B cell (primary cell): ENCODE measurements around the gene PCGF3. TPM values are rescaled to one million over a fixed set of nuclear protein-coding genes. Genes with fewer than 3 reads are reported as not detected.

Source experiments
- ATAC-seq: fragments of 200-7000 bp; cut with Tn5 transposase; one replicate; pipeline ENCODE4 v1.10.0; 2021; ENCODE audit warnings: low read depth, mild to moderate bottlenecking, moderate number of reproducible peaks, moderate library complexity
- CTCF ChIA-PET: fragments of 350-600 bp; sonication (Branson Sonifier 250); formaldehyde crosslinking; loops from one replicate; lab custom pipeline; 2021; ENCODE audit warnings: antibody characterized with exemption, inconsistent platforms; lab: Charles Lee
- POLR2A ChIA-PET: fragments of 350-600 bp; sonication (Branson Sonifier 250); formaldehyde crosslinking; loops from one replicate; lab custom pipeline; 2021; ENCODE audit warnings: antibody characterized with exemption; lab: Charles Lee
- DNase-seq: peaks from one replicate; pipeline ENCODE4 v3.0.0; 2013
- H2AFZ ChIP-seq: 2 replicates; pipeline ENCODE4 v1.6.1; 2012; ENCODE audit warnings: mild to moderate bottlenecking, low read depth, low read length; ENCODE audit not compliant: insufficient read depth, poor library complexity, severe bottlenecking
- H3K27ac ChIP-seq, 2 donors: 1 replicate in 1 of 2; 2 replicates in 1 of 2; pipeline ENCODE4 v1.5.1; 2012 to 2013; ENCODE audit warnings: low read length in 2 of 2, mild to moderate bottlenecking in 2 of 2, moderate library complexity in 1 of 2
- H3K27me3 ChIP-seq, 4 experiments: fragments of 200-600 bp in 1 of 4; sonication (generic) in 1 of 4; replicated peaks in 1 of 4; 1 replicate in 2 of 4; 2 replicates in 2 of 4; pipeline versions ENCODE4 v1.6.1 to v1.7.0; 2013 to 2016; ENCODE audit warnings: low read length in 3 of 4, mild to moderate bottlenecking in 2 of 4, mixed read lengths in 1 of 4, moderate library complexity in 1 of 4; ENCODE audit not compliant: insufficient read depth in 4 of 4, control insufficient read depth in 3 of 4; ENCODE audit errors: control extremely low read depth in 1 of 4
- H3K36me3 ChIP-seq, 2 experiments: replicated peaks in 1 of 2; 1 replicate in 1 of 2; 2 replicates in 1 of 2; pipeline versions ENCODE4 v1.6.1 to v1.7.1; 2013; ENCODE audit warnings: low read length in 1 of 2; ENCODE audit not compliant: insufficient read depth in 2 of 2, control insufficient read depth in 1 of 2; ENCODE audit errors: control extremely low read depth in 1 of 2, extremely low read depth in 1 of 2
- H3K4me1 ChIP-seq, 2 donors: fragments of 200-600 bp in 1 of 2; sonication (generic) in 1 of 2; 1 replicate in 1 of 2; 2 replicates in 1 of 2; pipeline versions ENCODE4 v1.5.1 to v1.6.1; 2013 to 2017; ENCODE audit warnings: low read length in 2 of 2; ENCODE audit not compliant: control insufficient read depth in 2 of 2, insufficient read depth in 2 of 2
- H3K4me2 ChIP-seq: replicated peaks from 2 replicates; pipeline ENCODE3; 2012; ENCODE audit warnings: mild to moderate bottlenecking, low read depth, low read length; ENCODE audit not compliant: poor library complexity, severe bottlenecking
- H3K4me3 ChIP-seq, 5 experiments: fragments of 200-600 bp in 1 of 5; sonication (generic) in 1 of 5; 1 replicate in 3 of 5; 2 replicates in 2 of 5; pipeline versions ENCODE4 v1.5.1 to v1.7.0; 2011 to 2016; ENCODE audit warnings: low read length in 4 of 5, mild to moderate bottlenecking in 4 of 5, low read depth in 2 of 5, control low read depth in 1 of 5, moderate library complexity in 1 of 5; ENCODE audit not compliant: insufficient read depth in 1 of 5; ENCODE audit errors: control extremely low read depth in 1 of 5, extremely low read depth in 1 of 5
- H3K79me2 ChIP-seq: fragments of 200-600 bp; sonication (generic); one replicate; pipeline ENCODE4 v1.6.0; 2016; ENCODE audit warnings: low read length; ENCODE audit not compliant: control insufficient read depth, insufficient read depth
- H3K9ac ChIP-seq: fragments of 200-600 bp; sonication (generic); 2 replicates; pipeline ENCODE4 v1.6.1; 2017; ENCODE audit warnings: mild to moderate bottlenecking, low read length, moderate library complexity
- H3K9me3 ChIP-seq, 3 donors: one replicate each; pipeline versions ENCODE4 v1.6.1 to v1.7.1; 2013; ENCODE audit warnings: low read length in 2 of 3; ENCODE audit not compliant: control insufficient read depth in 2 of 3, insufficient read depth in 1 of 3; ENCODE audit errors: control extremely low read depth in 1 of 3
- H4K20me1 ChIP-seq: 2 replicates; pipeline ENCODE4 v1.6.0; 2012; ENCODE audit warnings: mild to moderate bottlenecking, low read length; ENCODE audit not compliant: insufficient read depth, control insufficient read depth, poor library complexity, severe bottlenecking
- H3K27ac Mint-ChIP-seq: one replicate; pipeline ENCODE4 v1.8.0; 2021; ENCODE audit warnings: mixed read lengths
- H3K27me3 Mint-ChIP-seq: one replicate; pipeline ENCODE4 v1.8.0; 2021; ENCODE audit warnings: mixed read lengths
- H3K4me1 Mint-ChIP-seq: one replicate; pipeline ENCODE4 v1.8.0; 2021; ENCODE audit warnings: mixed read lengths
- H3K4me3 Mint-ChIP-seq: one replicate; pipeline ENCODE4 v1.8.0; 2021; ENCODE audit warnings: mixed read lengths
- H3K9me3 Mint-ChIP-seq: one replicate; pipeline ENCODE4 v1.8.0; 2022; ENCODE audit warnings: mixed read lengths; ENCODE audit not compliant: insufficient read depth
- CTCF ChIP-seq: fragments of 200-600 bp; IDR thresholded peaks from one replicate; pipeline ENCODE4 v1.8.0; 2022; ENCODE audit warnings: antibody characterized with exemption, mild to moderate bottlenecking
- EZH2 ChIP-seq: IDR thresholded peaks from 2 replicates; pipeline ENCODE4 v1.6.1; 2012; ENCODE audit warnings: borderline replicate concordance, low read depth, mild to moderate bottlenecking, moderate library complexity, low read length; ENCODE audit not compliant: insufficient read depth, poor library complexity, severe bottlenecking
- WGBS: methylation state at CpG from one replicate; pipeline ENCODE4 v1.1.5; 2013; ENCODE audit warnings: missing lambda C conversion rate; ENCODE audit not compliant: insufficient coverage; 5-methylcytosine and 5-hydroxymethylcytosine counted together
- intact Hi-C: fragments of 100-400 bp; cut with micrococcal nuclease; formaldehyde crosslinking; loops from one replicate; pipeline ENCODE4 v1.10.0; 2022
- polyA plus RNA-seq: library from polyadenylated mRNA; depleted of rRNA; stranded (reverse); fragments of >200 nt; gene quantifications from 2 replicates; pipeline ENCODE4 v1.2.3, GENCODE V29; 2012
- total RNA-seq, 2 donors: library from RNA; stranded (reverse); fragments of 120-200 nt in 1 of 2; gene quantifications; 1 replicate in 1 of 2; 2 replicates in 1 of 2; pipeline versions ENCODE4 v1.2.3 to v1.2.4, GENCODE V29; 2013 to 2022

Gene PCGF3
- total and polyA plus RNA-seq, 2 donors (not counting 1 experiment from before 2014, with no cell fraction given): 65.7 to 90.3 TPM

- ChIA-PET POLR2A (no interaction called here), CTCF (no interaction called here)
- no peak for DNase-seq
- intact Hi-C loops: no loop called here
- Histone ChIP-seq H3K79me2 (no peaks in the 10 kb centered on the region), H2AFZ (no peak overlapping the region), H3K27ac (no peak overlapping the region), H3K4me2 (no peak overlapping the region), H3K4me3 (no peak overlapping the region), H4K20me1 (no peaks in the 10 kb centered on the region), H3K4me1 (no peaks in the 10 kb centered on the region), H3K36me3 (no peaks in the 10 kb centered on the region), H3K27me3 (peaks cover 0 to 2% (median 0%) of the 10 kb centered on the region in 4 experiments), H3K9me3 (peaks cover 0 to 15% (median 0%) of the 10 kb centered on the region in 3 donors), H3K9ac (no peak overlapping the region)
- peaks cover 5% of the 10 kb centered on the region for H3K4me1 Mint-ChIP-seq
- TF ChIP-seq EZH2: no peak
- no peak for TF ChIP-seq CTCF
- ATAC-seq: no peak
- peaks cover 4% of the 10 kb centered on the region for H3K9me3 Mint-ChIP-seq
- H3K27me3 Mint-ChIP-seq: peaks cover 26% of the 10 kb centered on the region
- no peak overlapping the region for H3K4me3 Mint-ChIP-seq
- no peak overlapping the region for H3K27ac Mint-ChIP-seq
- 87% methylated on average over 11 of the region's 13 CpGs for WGBS
These were observed 95.9 kb downstream of the PCGF3 start for GRCh38 chr4:801436-802124.

GRCh38 chr4:803884-804283, 98.3 kb downstream of the PCGF3 start:
- POLR2A ChIA-PET: no interaction called here
- intact Hi-C loops: no loop called here
- H3K9me3 ChIP-seq: peaks cover 0 to 15% (median 0%) of the 10 kb centered on the region in 3 donors
- TF ChIP-seq CTCF (no peak), EZH2 (no peak)
- DNase-seq (no peak), ATAC-seq (no peak)
- no peaks in the 10 kb centered on the region for H4K20me1 ChIP-seq
- no peak overlapping the region for H3K27ac Mint-ChIP-seq
- WGBS: 98% methylated on average over 10 of the region's 13 CpGs
- H3K4me2 ChIP-seq: no peak overlapping the region
- H3K36me3 ChIP-seq: no peaks in the 10 kb centered on the region
- H3K27me3 Mint-ChIP-seq: peaks cover 20% of the 10 kb centered on the region
- no peak overlapping the region for H3K9ac ChIP-seq
- H3K4me3 Mint-ChIP-seq: no peak overlapping the region
- H3K4me1 ChIP-seq: no peaks in the 10 kb centered on the region
- H3K4me3 ChIP-seq: no peak overlapping the region
- no peaks in the 10 kb centered on the region for H3K79me2 ChIP-seq
- H3K27ac ChIP-seq: no peak overlapping the region
- H2AFZ ChIP-seq: no peak overlapping the region
- H3K9me3 Mint-ChIP-seq: peaks cover 5% of the 10 kb centered on the region
- CTCF ChIA-PET: no interaction called here
- H3K27me3 ChIP-seq: peaks cover 0 to 4% (median 0%) of the 10 kb centered on the region in 4 experiments
- no peaks in the 10 kb centered on the region for H3K4me1 Mint-ChIP-seq
